ENCODE data around the gene PLEKHA8.
A peak's percentile ranks its signal among the peaks of the same experiment; 100 is the strongest.

Gene PLEKHA8

DNA sequence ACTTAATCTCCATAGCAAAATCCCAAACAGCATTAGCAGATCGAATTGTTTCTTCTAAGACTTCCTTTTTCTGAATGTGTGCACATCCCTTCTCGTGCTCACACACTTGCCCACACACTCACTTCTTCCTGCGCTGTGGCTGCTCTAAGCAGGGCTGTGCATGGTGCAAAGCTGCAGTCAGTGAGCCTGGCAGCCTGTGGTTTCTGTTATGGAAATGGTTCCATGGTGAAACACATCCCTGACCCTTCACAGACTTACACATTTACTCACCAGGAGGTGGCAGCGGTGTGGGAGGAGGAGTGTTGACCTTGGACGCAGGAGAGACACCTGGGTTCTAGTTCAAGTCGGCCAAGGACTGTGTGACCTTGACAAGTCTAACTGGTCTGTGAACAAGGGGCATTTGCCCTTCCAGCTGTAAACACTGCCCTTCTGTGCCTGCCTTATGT, 131.5 kb downstream of the PLEKHA8 start:
- TF ChIP-seq, protein P1, sequence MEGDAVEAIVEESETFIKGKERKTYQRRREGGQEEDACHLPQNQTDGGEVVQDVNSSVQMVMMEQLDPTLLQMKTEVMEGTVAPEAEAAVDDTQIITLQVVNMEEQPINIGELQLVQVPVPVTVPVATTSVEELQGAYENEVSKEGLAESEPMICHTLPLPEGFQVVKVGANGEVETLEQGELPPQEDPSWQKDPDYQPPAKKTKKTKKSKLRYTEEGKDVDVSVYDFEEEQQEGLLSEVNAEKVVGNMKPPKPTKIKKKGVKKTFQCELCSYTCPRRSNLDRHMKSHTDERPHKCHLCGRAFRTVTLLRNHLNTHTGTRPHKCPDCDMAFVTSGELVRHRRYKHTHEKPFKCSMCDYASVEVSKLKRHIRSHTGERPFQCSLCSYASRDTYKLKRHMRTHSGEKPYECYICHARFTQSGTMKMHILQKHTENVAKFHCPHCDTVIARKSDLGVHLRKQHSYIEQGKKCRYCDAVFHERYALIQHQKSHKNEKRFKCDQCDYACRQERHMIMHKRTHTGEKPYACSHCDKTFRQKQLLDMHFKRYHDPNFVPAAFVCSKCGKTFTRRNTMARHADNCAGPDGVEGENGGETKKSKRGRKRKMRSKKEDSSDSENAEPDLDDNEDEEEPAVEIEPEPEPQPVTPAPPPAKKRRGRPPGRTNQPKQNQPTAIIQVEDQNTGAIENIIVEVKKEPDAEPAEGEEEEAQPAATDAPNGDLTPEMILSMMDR (IDR thresholded peaks at IDR 0.05), result no peak
- no peak overlapping the region for H3K4me3 Mint-ChIP-seq
- no peaks in the 10 kb centered on the region for H3K36me3 Mint-ChIP-seq (ENCODE audit: low read depth)

DNA sequence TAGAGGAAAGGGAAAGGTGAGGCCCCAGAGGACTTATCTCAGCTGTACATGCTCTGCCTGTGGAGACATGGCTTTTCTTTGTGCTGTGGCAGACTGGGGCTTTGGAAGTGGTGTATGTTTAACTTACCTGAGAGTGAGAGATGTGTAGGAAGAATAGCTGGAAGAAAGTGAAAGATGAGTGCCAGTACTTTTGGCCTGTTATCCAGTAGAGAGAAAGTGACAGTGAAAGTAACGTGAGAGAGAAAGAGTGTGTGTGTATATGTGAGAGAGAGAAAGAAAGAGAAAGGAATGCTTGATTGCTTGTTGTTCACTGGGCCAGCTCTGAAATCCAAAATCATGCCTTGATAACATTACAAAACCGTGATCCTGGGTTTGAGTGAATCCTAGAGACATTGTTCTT, 132.1 kb downstream of the PLEKHA8 start:
- DNase-seq, result no peak
- Mint-ChIP-seq H3K9me3 (no peaks in the 10 kb centered on the region), H3K27ac (no peak overlapping the region), H3K4me1 (peaks cover 57% of the 10 kb centered on the region), H3K36me3 (ENCODE audit: low read depth) (no peaks in the 10 kb centered on the region), H3K27me3 (ENCODE audit: low read depth, poor library complexity) (peaks cover 9% of the 10 kb centered on the region), H3K4me3 (no peak overlapping the region)
- TF ChIP-seq, protein P1 (IDR thresholded peaks at IDR 0.05), result no peak

More for the DNA sequence above, 131.5 kb downstream of the PLEKHA8 start:
- Mint-ChIP-seq H3K27ac (no peak overlapping the region), H3K4me1 (peaks cover 55% of the 10 kb centered on the region), H3K9me3 (no peaks in the 10 kb centered on the region), H3K27me3 (ENCODE audit: low read depth, poor library complexity) (peaks cover 9% of the 10 kb centered on the region)
- DNase-seq, result peak; percentile 15

DNA sequence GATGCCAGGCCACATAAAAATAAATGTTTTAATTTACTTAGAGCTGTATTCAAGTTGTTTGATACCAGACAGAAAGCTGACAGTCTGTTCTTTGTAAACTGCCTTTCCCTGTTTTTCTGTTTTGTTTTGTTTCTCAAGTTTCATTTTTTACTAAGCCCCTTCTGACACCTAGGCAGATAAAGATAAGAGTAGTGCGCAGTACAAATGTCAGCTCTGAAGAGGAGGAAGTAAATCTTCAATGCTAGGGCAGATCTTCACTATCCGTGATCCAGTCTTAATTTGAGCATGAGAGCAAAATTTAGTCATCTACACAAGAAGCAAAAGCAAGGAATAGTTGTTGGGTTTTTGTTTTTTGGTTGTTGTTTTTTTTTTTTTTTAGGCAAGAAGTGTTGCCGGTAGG, 133.9 kb downstream of the PLEKHA8 start:
- DNase-seq, result no peak
- H3K4me1 Mint-ChIP-seq, result peaks cover 49% of the 10 kb centered on the region
- TF ChIP-seq, protein P1 (IDR thresholded peaks at IDR 0.05), result no peak
- no peaks in the 10 kb centered on the region for H3K9me3 Mint-ChIP-seq
- H3K27me3 Mint-ChIP-seq (ENCODE audit: low read depth, poor library complexity), result peaks cover 17% of the 10 kb centered on the region
- H3K36me3 Mint-ChIP-seq (ENCODE audit: low read depth), result no peaks in the 10 kb centered on the region
- peak overlapping the region; percentile 50 for H3K4me3 Mint-ChIP-seq
- H3K27ac Mint-ChIP-seq, result no peak overlapping the region

DNA sequence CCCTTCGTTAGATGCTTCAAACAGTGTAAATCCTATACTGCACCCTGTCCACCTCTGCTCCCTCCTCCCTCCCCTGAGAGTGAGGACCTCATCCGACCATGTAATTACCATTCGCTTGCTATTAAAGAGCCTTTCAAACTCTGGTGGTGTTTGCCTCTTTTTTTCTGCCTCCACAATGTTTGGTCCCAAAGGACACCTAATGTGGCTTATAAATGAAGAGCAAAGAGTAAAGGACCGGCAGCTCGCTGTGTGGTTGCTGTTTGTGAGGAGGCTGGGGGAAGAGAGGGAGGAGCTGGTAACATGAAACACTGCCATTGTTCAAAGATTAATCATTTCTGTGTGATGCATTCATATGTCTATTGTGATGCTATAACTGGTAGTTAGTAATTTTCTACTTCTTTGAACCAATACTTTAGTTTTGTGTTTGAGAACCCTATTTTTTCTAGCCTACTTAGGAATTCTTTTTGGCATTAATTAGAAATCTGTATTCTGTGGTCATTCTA, 134.5 kb downstream of the PLEKHA8 start:
- H3K4me1 Mint-ChIP-seq, result peaks cover 45% of the 10 kb centered on the region
- DNase-seq, result no peak
- peak overlapping the region; percentile 50 for H3K4me3 Mint-ChIP-seq
- H3K36me3 Mint-ChIP-seq (ENCODE audit: low read depth), result no peaks in the 10 kb centered on the region
- H3K27ac Mint-ChIP-seq, result no peak overlapping the region
- TF ChIP-seq, protein P1 (IDR thresholded peaks at IDR 0.05), result no peak
- H3K9me3 Mint-ChIP-seq, result no peaks in the 10 kb centered on the region
- H3K27me3 Mint-ChIP-seq (ENCODE audit: low read depth, poor library complexity), result peaks cover 23% of the 10 kb centered on the region

DNA sequence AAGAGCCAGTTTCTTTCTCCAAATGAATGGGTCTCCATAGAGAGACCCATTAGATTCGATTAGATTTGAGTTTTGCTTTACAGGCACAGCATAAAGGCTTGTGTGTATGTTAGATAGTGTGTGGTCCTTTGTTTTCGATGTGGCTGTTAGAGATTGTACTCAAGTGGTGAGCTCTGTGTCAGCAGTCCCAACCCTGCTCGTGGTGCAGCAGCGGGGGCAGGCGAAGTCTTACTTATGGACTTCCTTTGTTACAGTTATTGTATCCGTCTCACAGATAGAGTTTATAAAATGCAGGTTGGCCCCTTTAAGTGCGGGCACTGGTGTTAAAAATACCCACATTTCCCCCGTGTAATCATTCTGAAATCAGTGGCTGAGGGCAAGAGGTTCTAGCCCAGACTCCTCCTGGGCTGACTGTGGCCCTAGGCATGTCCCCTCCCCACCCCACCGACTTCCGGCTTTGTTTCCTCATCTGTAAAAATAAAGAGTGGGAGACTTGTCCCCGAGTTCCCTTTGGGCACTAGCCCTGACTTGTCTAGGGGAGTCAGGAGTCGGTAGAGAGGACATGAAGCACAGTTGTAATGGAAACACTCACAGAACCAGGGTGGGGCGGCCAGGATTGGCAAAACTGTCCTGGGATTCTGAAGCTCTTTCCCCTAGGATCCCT, 135.2 kb downstream of the PLEKHA8 start:
- TF ChIP-seq, protein P1 (IDR thresholded peaks at IDR 0.05), result no peak
- no peak for DNase-seq
- peak overlapping the region; percentile 66 for H3K27ac Mint-ChIP-seq
- no peaks in the 10 kb centered on the region for H3K9me3 Mint-ChIP-seq
- H3K4me1 Mint-ChIP-seq, result peaks cover 46% of the 10 kb centered on the region
- H3K36me3 Mint-ChIP-seq (ENCODE audit: low read depth), result no peaks in the 10 kb centered on the region
- peak overlapping the region; percentile 11 for H3K4me3 Mint-ChIP-seq
- H3K27me3 Mint-ChIP-seq (ENCODE audit: low read depth, poor library complexity), result peaks cover 27% of the 10 kb centered on the region

DNA sequence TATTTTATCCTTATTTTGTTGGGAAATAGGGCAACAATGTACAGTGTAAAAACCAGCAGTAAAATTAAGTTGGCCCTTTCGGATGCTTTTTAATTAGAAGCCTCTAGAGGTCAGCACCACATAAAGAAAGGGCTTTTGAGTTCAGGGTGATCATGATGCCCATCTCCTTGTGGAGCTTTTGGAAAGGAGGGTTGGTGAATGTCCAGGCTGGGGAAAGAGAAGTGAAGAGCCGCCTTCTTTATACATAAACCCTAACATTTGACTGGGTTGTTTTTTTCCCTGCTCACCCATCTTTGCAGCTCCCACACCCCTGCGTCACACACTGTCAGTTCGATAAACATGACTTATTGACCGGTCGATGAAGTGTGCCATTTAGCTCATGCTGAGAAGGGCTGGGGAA, 136.4 kb downstream of the PLEKHA8 start:
- no peaks in the 10 kb centered on the region for H3K36me3 Mint-ChIP-seq (ENCODE audit: low read depth)
- peaks cover 54% of the 10 kb centered on the region for H3K4me1 Mint-ChIP-seq
- TF ChIP-seq, protein P1 (IDR thresholded peaks at IDR 0.05), result peak; percentile 51
- no peaks in the 10 kb centered on the region for H3K9me3 Mint-ChIP-seq
- H3K27ac Mint-ChIP-seq, result no peak overlapping the region
- no peak overlapping the region for H3K4me3 Mint-ChIP-seq
- H3K27me3 Mint-ChIP-seq (ENCODE audit: low read depth, poor library complexity), result peaks cover 27% of the 10 kb centered on the region
- DNase-seq, result peak; percentile 16

Data from nephron progenitor cell (in vitro differentiated cells).